ENCODE measurements around the gene CCT7. TPM values are rescaled to one million over a fixed set of nuclear protein-coding genes. Genes with fewer than 3 reads are reported as not detected.

Gene CCT7
- total and polyA plus RNA-seq, 10 of the 15 experiments (the other 5 are each of a cell fraction or from before 2014, with no cell fraction given), result 206 to 598 (median 486) TPM

DNA sequence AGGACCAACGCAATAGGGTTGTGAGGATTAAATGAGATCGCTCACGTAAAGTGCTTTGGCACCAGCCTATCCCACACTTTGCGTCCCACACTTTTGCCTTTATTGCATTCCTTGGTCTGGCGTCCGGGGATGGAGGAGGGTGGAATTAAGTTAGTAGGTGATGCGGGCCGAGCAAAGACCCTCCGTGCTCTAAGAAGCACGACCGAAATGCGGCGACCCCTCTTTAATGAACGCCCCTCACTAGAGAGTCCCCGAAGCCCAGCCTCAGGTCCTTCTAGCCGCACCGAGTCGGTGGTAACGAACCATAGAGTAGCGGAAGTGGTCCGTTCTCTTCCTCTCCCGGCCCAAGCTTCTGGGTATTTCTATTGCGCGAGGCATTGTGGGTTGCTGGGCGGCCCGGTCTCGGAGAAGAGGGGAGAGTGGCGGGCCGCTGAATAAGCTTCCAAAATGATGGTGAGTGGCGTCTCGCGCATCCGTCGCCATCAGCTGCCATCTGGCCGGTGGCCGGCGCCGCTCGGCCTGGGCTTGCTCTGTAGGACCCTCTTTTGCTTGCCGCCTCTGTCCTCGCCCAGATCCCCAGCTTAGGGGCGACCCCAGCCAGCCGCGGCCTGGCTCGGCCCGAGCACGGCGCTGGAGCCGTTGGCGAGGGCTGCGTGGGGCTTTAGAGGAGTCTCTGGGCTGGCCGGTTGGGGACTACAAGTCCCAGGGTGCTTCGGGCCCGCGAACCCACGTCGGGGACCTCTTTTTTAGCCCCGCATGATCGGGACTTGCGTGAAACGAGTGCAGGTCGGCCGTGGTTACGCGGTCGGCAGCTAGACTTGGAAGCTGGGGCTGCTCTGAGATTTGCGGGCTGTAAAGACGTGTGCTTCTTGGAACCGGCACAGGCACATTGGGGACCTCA, at the start of gene CCT7 (continued):
- TF ChIP-seq MYC (IDR thresholded peaks at IDR 0.05; ENCODE audit: insufficient read depth, insufficient read length, insufficient replicate concordance, low read length, severe bottlenecking) (peak; percentile 99), NR2C1 (IDR thresholded peaks at IDR 0.05) (peak; percentile 67), PML (IDR thresholded peaks at IDR 0.05; ENCODE audit: low read length) (peak; percentile 99), NFXL1 (IDR thresholded peaks at IDR 0.05; ENCODE audit: borderline replicate concordance) (no peak), FOXM1 (IDR thresholded peaks at IDR 0.05; ENCODE audit: low read depth, low read length) (no peak), POLR2AphosphoS2 (IDR thresholded peaks at IDR 0.05; ENCODE audit: low read depth, low read length) (peak; percentile 91), KAT2A (conservative IDR thresholded peaks at IDR 0.05; ENCODE audit: control insufficient read depth, low read depth, low read length) (no peak; the same call in 1 of the 2 replicates), BMI1 (IDR thresholded peaks at IDR 0.05; ENCODE audit: borderline replicate concordance) (no peak), SMAD5 (IDR thresholded peaks at IDR 0.05; ENCODE audit: low read depth) (peak; percentile 96), ZNF207 (IDR thresholded peaks at IDR 0.05; ENCODE audit: borderline replicate concordance) (peak; percentile 79; the same call in 1 of the 2 replicates), GATAD2B (conservative IDR thresholded peaks at IDR 0.05; ENCODE audit: low read depth) (peak; percentile 80), GABPA (IDR thresholded peaks at IDR 0.05; ENCODE audit: low read depth) (peak; percentile 94), BCL11A (IDR thresholded peaks at IDR 0.05; ENCODE audit: low read depth, low read length) (no peak), YY1 (IDR thresholded peaks at IDR 0.05; ENCODE audit: low read depth, low read length) (peak; percentile 84), EED (IDR thresholded peaks at IDR 0.05; ENCODE audit: low read depth) (peak; percentile 13; the same call in 1 of the 2 replicates), RELA (IDR thresholded peaks at IDR 0.05; ENCODE audit: borderline replicate concordance, partially characterized antibody) (peak; percentile 61), ASH2L (IDR thresholded peaks at IDR 0.05; ENCODE audit: borderline replicate concordance, low read depth) (peak; percentile 94), MEF2B (IDR thresholded peaks at IDR 0.05; ENCODE audit: partially characterized antibody, poor library complexity, severe bottlenecking) (no peak), SREBF1 (IDR thresholded peaks at IDR 0.05; ENCODE audit: low read length) (no peak), RCOR1 (conservative IDR thresholded peaks at IDR 0.05; ENCODE audit: low read depth, low read length) (no peak)
- TF ChIP-seq, protein P1, sequence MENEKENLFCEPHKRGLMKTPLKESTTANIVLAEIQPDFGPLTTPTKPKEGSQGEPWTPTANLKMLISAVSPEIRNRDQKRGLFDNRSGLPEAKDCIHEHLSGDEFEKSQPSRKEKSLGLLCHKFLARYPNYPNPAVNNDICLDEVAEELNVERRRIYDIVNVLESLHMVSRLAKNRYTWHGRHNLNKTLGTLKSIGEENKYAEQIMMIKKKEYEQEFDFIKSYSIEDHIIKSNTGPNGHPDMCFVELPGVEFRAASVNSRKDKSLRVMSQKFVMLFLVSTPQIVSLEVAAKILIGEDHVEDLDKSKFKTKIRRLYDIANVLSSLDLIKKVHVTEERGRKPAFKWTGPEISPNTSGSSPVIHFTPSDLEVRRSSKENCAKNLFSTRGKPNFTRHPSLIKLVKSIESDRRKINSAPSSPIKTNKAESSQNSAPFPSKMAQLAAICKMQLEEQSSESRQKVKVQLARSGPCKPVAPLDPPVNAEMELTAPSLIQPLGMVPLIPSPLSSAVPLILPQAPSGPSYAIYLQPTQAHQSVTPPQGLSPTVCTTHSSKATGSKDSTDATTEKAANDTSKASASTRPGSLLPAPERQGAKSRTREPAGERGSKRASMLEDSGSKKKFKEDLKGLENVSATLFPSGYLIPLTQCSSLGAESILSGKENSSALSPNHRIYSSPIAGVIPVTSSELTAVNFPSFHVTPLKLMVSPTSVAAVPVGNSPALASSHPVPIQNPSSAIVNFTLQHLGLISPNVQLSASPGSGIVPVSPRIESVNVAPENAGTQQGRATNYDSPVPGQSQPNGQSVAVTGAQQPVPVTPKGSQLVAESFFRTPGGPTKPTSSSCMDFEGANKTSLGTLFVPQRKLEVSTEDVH (IDR thresholded peaks at IDR 0.05; ENCODE audit: low read depth, partially characterized antibody), result peak; percentile 44
- TF ChIP-seq, protein P2, sequence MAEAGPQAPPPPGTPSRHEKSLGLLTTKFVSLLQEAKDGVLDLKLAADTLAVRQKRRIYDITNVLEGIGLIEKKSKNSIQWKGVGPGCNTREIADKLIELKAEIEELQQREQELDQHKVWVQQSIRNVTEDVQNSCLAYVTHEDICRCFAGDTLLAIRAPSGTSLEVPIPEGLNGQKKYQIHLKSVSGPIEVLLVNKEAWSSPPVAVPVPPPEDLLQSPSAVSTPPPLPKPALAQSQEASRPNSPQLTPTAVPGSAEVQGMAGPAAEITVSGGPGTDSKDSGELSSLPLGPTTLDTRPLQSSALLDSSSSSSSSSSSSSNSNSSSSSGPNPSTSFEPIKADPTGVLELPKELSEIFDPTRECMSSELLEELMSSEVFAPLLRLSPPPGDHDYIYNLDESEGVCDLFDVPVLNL (IDR thresholded peaks at IDR 0.05; ENCODE audit: low read depth, low read length), result no peak
- TF ChIP-seq, protein P3, sequence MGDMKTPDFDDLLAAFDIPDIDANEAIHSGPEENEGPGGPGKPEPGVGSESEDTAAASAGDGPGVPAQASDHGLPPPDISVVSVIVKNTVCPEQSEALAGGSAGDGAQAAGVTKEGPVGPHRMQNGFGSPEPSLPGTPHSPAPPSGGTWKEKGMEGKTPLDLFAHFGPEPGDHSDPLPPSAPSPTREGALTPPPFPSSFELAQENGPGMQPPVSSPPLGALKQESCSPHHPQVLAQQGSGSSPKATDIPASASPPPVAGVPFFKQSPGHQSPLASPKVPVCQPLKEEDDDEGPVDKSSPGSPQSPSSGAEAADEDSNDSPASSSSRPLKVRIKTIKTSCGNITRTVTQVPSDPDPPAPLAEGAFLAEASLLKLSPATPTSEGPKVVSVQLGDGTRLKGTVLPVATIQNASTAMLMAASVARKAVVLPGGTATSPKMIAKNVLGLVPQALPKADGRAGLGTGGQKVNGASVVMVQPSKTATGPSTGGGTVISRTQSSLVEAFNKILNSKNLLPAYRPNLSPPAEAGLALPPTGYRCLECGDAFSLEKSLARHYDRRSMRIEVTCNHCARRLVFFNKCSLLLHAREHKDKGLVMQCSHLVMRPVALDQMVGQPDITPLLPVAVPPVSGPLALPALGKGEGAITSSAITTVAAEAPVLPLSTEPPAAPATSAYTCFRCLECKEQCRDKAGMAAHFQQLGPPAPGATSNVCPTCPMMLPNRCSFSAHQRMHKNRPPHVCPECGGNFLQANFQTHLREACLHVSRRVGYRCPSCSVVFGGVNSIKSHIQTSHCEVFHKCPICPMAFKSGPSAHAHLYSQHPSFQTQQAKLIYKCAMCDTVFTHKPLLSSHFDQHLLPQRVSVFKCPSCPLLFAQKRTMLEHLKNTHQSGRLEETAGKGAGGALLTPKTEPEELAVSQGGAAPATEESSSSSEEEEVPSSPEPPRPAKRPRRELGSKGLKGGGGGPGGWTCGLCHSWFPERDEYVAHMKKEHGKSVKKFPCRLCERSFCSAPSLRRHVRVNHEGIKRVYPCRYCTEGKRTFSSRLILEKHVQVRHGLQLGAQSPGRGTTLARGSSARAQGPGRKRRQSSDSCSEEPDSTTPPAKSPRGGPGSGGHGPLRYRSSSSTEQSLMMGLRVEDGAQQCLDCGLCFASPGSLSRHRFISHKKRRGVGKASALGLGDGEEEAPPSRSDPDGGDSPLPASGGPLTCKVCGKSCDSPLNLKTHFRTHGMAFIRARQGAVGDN (IDR thresholded peaks at IDR 0.05), result peak; percentile 74
